ACHN (cell line): ENCODE results near the gene PITX1.
"Not testable (repeated sequence)": the region's sequence is repeated elsewhere in the genome, so short reads cannot be mapped to it uniquely, and the experiment has no call there.

ENCODE experiments used
- DNase-seq: peaks from one replicate; pipeline ENCODE4 v3.0.0-alpha.2; 2015
- in situ Hi-C: cut with HindIII; loops from 2 replicates; pipeline ENCODE4 v1.10.0; 2017; ENCODE audit warnings: low sequenced_read_pairs, low pct_ligation_motif_present, low pct_unique_long_range_greater_than_20kb

PITX1 gene

GRCh38 chr5:134998068-134998467, 36.0 kb downstream of the PITX1 start:
- DNase-seq, in situ Hi-C loops: not testable (repeated sequence)

GRCh38 chr5:134997015-134997414, 37.0 kb downstream of the PITX1 start:
- no peak for DNase-seq
- in situ Hi-C loops: no loop called here

- DNase-seq: no peak
- in situ Hi-C loops: no loop called here
Measured at GRCh38 chr5:134995850-134996402, 38.1 kb downstream of the PITX1 start.

DNA sequence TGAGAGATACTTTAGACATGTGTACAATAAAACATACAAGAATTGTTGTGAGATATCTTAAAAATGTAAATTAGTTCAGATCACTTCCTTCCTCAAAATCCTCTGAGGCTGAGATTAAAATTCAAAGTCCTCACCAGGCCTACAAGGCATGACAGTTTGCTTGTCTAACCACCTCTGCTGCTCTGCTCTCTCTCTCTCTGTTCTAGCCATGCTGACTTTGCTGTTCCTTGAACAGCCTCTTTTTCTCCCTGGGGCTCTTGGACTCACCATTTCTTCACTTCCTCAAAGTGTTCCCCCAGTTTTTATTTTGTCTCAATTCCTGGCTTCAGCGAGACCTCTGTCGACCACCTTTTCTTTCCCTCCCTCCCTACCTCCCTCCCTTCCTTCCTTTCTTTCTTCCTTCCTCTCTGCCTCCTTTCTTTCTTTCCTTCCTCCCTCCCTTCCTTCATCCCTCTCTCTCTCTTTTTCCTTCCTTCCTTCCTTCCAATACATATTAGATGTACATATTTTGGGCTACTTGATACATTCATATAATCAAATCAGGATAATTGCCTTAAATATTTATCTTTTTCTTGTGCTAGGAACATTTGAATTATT, 39.4 kb downstream of the PITX1 start:
- in situ Hi-C loops: no loop called here
- DNase-seq: no peak

- in situ Hi-C loops: no loop called here
- DNase-seq: no peak
Measured at GRCh38 chr5:134993161-134993560, 40.9 kb downstream of the PITX1 start.

GRCh38 chr5:134992148-134992547, 41.9 kb downstream of the PITX1 start:
- in situ Hi-C loops: no loop called here
- DNase-seq: no peak

DNA sequence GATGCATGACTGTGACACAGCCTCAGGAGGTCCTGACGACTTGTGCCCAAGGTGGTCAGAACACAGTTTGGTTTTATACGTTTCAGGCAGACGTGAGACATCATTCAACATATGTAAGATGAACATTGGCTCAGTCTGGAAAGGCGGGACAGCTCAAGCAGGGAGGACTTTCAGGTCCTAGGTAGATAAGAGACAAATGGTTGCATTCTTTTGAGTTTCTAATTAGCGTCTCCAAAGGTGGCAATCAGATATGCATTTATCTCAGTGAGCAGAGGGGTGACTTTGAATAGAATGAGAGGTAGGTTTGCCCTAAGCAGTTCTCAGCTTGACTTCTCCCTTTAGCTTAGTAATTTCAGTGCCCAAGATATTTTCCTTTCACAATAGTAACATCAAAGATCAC, 43.8 kb downstream of the PITX1 start:
- DNase-seq, in situ Hi-C loops: not testable (repeated sequence)

- in situ Hi-C loops: no loop called here
- no peak for DNase-seq
Measured at GRCh38 chr5:134989266-134989830, 44.7 kb downstream of the PITX1 start.

GRCh38 chr5:134982230-134982629, 51.8 kb downstream of the PITX1 start:
- peak; percentile 3 for DNase-seq
- in situ Hi-C loops: no loop called here

DNA sequence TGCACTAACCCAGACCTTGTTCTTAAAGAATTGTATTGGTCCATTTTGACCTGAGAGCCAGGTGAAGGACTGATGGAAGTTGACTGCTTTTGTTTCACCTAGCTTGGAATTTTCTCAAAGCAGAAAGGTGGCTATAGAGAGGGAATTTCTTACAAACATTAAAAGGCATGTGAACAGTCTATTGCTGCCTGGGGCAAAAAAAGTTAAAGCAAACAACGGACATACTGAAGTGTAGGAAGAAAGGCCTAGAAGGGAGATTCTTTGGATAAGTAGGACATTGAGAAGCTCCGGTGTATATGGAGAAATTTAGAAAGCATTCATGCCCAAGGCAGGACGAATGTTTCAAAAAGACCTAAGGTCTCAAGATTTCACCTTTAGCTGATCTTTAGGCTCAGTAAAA, 54.6 kb downstream of the PITX1 start:
- DNase-seq: no peak
- in situ Hi-C loops: no loop called here
